GM12891 (cell line): ENCODE measurements around the gene DDA1.

ENCODE experiments used
- DNase-seq: peaks from one replicate; pipeline ENCODE4 v3.0.0; 2011; ENCODE audit warnings: low spot score; ENCODE audit not compliant: insufficient read length
- FAIRE-seq: peaks from 2 replicates; lab custom pipeline; 2011; peaks lifted over from hg19 to GRCh38; lab: Jason Lieb, UNC
- PAX5 ChIP-seq: IDR thresholded peaks from 2 replicates; pipeline ENCODE4 v1.6.1; 2011; ENCODE audit warnings: low read length, moderate library complexity, mild to moderate bottlenecking; ENCODE audit not compliant: insufficient read depth, severe bottlenecking
- POLR2A ChIP-seq: IDR thresholded peaks from 2 replicates; pipeline ENCODE4 v1.6.1; 2011; ENCODE audit warnings: low read depth, low read length, control low read depth
- POLR2AphosphoS5 ChIP-seq: IDR thresholded peaks from 2 replicates; pipeline ENCODE4 v1.6.1; 2011; ENCODE audit warnings: low read depth, low read length, control low read depth
- POU2F2 ChIP-seq: IDR thresholded peaks from 2 replicates; pipeline ENCODE4 v1.6.1; 2011; ENCODE audit warnings: low read depth, mild to moderate bottlenecking, control low read depth, low read length, moderate library complexity
- SPI1 ChIP-seq: IDR thresholded peaks from 2 replicates; pipeline ENCODE4 v1.6.1; 2011; ENCODE audit warnings: low read depth, low read length, control low read depth
- TAF1 ChIP-seq: IDR thresholded peaks from 2 replicates; pipeline ENCODE4 v1.6.1; 2011; ENCODE audit warnings: low read depth, low read length, control low read depth

DDA1 gene

GRCh38 chr19:17334414-17335409 is 25.3 kb downstream of the DDA1 start, which contains the start of gene ANO8:
TSS of gene ANO8 (minus strand) at chr19:17334855. CDS start at chr19:17334670, 185 bp downstream.
- peak; percentile 96 for FAIRE-seq
- TF ChIP-seq TAF1 (no peak), POU2F2 (peak; percentile 61; the same call in 1 of the 2 replicates)
- DNase-seq = peak; percentile 92

DNA sequence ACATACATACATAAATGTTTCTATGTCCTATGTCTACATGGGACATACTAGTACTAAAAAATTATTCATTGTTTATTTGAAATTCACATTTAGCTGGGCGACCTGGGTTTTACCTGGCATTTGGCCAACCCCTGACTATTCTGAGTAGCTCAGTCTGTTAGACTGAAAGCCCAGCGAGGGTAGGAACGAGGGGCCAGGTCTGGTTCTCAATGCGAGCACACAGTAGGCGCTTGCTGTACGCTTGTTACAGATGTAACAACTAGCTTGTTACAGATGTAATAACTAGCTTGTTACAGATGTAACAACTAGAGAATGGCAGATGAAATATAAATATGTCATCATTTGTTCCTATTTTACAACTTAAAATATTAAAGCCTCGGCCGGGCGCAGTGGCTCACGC is 26.2 kb downstream of the DDA1 start:
- DNase-seq = no peak
- no peak for FAIRE-seq
- TF ChIP-seq SPI1 = no peak
- TF ChIP-seq POLR2AphosphoS5 = no peak
- TF ChIP-seq POU2F2 = no peak
- no peak for TF ChIP-seq POLR2A
- TF ChIP-seq TAF1 = no peak
- no peak for TF ChIP-seq PAX5

DNA sequence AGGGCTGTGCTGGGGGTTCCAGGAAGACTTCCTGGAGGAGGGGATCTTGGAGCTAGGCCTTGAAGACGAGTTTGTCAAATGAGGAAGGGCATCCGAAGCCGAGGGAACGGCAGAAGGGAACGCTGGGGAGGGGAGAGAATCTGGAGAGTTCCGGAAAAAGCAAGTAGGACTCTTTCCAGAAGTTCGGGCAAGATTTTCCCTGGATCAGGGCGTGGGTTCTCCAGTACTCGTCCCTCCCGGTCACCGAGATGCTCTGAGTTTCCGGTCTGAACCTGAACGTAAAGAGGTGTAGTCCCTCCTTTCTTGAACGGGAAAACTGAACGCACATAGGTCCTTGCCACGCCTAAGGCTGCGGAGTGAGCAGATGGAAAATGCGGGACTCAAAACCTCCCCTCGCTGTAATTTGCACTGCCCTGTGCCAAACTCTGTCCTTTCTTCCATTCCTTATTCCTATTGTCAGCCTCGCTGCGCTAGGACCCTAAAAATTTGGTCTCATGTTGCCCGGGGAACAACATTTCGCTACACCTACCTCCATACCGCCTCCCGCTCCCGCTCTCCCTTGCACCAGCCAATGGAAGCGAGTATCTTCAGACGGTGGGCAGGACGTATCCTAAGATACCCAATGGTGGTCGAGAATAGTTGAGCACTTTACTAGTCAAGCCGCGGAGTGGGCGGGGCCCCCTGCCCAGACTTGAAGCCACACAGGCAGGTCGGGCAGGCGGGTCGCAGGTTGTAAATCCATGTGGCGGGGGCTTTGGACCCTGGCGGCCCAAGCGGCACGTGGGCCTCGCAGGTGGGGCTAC is 27.7 kb downstream of the DDA1 start, which contains the start of gene GTPBP3:
GTPBP3 (plus strand) TSS at position 682 of the 803 bp plus-strand sequence; CDS start at position 741, 59 bp downstream.
- TF ChIP-seq POLR2AphosphoS5 (peak; percentile 76), PAX5 (no peak), POLR2A (peak; percentile 62; the same call in 1 of the 2 replicates), POU2F2 (peak; percentile 66; the same call in 1 of the 2 replicates), TAF1 (peak; percentile 18; the same call in 1 of the 2 replicates), SPI1 (peak; percentile 41; the same call in 1 of the 2 replicates)
- peak; percentile 100 for FAIRE-seq
- peak; percentile 93 for DNase-seq

GRCh38 chr19:17337675-17338432 is 28.5 kb downstream of the DDA1 start:
- FAIRE-seq (no peak), DNase-seq (no peak)
- TF ChIP-seq PAX5 (no peak), TAF1 (no peak), POU2F2 (no peak), POLR2AphosphoS5 (no peak), POLR2A (no peak; the same call in 1 of the 2 replicates), SPI1 (no peak)

DNA sequence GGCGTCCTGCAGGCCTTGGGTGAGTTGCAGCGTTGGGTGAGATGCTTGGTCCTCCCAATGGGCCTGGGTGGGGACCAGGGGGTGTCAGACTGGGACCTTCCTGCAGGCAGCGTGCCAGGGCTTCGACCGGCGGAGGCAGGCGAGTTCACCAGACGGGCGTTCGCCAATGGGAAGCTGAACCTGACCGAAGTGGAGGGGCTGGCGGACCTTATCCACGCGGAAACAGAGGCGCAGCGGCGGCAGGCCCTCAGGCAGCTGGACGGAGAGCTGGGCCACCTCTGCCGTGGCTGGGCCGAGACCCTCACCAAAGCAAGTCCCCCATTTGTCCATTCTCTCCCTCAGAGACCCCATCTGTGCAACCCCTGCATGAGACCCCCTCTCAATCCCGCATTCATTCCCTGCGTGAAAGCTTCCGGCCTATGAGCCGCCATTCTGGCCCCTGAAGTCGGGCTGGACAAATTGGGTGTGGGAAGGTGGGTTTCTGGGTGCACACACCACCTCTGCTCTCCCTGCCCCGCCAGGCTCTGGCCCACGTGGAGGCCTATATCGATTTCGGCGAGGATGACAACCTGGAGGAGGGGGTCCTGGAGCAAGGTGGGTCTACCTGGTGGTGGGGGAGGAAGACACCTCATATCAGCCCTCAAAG is 29.2 kb downstream of the DDA1 start:
- FAIRE-seq (no peak), DNase-seq (no peak)
- TF ChIP-seq SPI1 = no peak
- no peak for TF ChIP-seq TAF1
- no peak for TF ChIP-seq POLR2A
- TF ChIP-seq PAX5 = no peak
- no peak for TF ChIP-seq POU2F2
- TF ChIP-seq POLR2AphosphoS5 = no peak

DNA sequence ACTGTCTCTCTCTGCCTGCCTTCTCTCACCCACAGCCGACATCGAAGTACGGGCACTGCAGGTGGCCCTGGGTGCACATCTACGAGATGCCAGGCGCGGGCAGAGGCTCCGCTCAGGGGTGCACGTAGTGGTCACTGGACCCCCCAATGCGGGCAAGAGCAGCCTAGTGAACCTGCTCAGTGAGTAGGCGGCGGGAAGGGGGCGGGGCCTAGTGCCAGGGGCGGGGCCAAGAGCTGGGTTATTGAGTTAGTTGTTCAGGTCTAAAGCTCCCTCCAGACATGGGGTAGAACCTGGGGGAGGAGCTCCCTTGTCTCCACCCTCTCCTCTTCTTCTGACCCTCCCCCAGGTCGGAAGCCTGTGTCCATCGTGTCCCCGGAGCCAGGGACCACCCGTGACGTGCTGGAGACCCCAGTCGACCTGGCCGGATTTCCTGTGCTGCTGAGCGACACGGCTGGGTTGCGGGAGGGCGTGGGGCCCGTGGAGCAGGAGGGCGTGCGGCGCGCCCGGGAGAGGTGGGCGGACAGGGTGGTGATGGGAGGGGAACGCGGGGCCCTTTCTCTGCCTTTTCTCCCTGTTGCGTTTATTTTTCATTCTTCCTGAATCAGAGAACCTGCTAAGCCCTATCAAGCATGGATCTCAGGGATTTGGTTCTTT is 29.9 kb downstream of the DDA1 start:
- DNase-seq (no peak), FAIRE-seq (no peak)
- no peak for TF ChIP-seq POU2F2
- no peak for TF ChIP-seq SPI1
- TF ChIP-seq PAX5 = no peak
- no peak for TF ChIP-seq POLR2AphosphoS5
- no peak for TF ChIP-seq TAF1
- no peak for TF ChIP-seq POLR2A

GRCh38 chr19:17340302-17340870 is 31.0 kb downstream of the DDA1 start:
- DNase-seq (no peak), FAIRE-seq (no peak)
- TF ChIP-seq POLR2A (no peak), POLR2AphosphoS5 (no peak), TAF1 (no peak), POU2F2 (no peak), SPI1 (no peak), PAX5 (no peak)
